HFF-Myc (cell line): ENCODE data around the gene TIAM1.

Experiments
- DNase-seq: peaks from one replicate; pipeline ENCODE4 v3.0.0-alpha.2; 2011; ENCODE audit warnings: low read depth; ENCODE audit errors: extremely low read depth
- H3K4me3 ChIP-seq: replicated peaks from 2 replicates; pipeline ENCODE4 v1.5.1; 2011; ENCODE audit warnings: low read depth, mild to moderate bottlenecking, control low read depth, low read length
- TF ChIP-seq, protein P1 (sequence below): IDR thresholded peaks from 2 replicates; pipeline ENCODE4 v1.5.1; 2012; ENCODE audit warnings: mild to moderate bottlenecking, low read depth, low read length, control low read depth; ENCODE audit errors: missing control alignments

TIAM1 gene

DNA sequence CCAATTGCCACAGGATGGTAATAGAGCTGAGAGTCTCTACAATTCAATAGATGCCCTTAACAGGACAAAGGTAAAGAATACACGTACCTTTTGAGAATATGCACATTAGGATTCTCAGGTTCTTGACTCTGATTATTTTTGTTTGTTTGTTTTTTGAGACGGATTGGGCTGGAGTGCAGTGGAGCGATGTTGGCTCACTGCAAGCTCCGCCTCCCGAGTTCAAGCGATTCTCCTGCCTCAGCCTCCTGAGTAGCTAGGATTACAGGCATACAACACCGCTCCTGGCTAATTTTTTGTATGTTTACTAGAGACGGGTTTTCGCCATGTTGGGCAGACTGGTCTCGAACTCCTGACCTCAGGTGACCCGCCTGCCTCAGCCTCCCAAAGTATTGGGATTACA is 48.4 kb downstream of the TIAM1 start:
- no peak overlapping the region for H3K4me3 ChIP-seq
- no peak for DNase-seq
- TF ChIP-seq, protein P1, sequence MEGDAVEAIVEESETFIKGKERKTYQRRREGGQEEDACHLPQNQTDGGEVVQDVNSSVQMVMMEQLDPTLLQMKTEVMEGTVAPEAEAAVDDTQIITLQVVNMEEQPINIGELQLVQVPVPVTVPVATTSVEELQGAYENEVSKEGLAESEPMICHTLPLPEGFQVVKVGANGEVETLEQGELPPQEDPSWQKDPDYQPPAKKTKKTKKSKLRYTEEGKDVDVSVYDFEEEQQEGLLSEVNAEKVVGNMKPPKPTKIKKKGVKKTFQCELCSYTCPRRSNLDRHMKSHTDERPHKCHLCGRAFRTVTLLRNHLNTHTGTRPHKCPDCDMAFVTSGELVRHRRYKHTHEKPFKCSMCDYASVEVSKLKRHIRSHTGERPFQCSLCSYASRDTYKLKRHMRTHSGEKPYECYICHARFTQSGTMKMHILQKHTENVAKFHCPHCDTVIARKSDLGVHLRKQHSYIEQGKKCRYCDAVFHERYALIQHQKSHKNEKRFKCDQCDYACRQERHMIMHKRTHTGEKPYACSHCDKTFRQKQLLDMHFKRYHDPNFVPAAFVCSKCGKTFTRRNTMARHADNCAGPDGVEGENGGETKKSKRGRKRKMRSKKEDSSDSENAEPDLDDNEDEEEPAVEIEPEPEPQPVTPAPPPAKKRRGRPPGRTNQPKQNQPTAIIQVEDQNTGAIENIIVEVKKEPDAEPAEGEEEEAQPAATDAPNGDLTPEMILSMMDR: no peak

DNA sequence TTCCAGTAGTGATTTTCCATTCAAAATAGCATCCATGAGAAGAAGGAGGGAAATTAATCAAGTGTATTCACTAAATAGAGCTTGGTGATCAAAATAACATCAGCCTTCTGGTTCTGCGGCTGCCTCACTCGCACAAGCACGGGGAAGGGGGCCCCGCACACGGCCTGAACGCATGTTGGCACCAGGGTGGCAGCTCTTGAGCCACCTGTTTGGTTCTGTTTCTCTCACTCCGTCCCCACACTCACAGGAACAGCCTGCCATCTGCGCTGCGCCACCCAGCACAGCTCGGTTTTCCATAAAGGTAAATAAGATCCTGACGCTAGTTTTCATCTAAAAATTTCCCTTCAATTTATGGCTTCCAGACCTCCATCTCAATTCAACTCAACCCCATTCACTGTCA is 49.4 kb downstream of the TIAM1 start:
- DNase-seq: no peak
- H3K4me3 ChIP-seq: no peak overlapping the region
- TF ChIP-seq, protein P1: no peak

DNA sequence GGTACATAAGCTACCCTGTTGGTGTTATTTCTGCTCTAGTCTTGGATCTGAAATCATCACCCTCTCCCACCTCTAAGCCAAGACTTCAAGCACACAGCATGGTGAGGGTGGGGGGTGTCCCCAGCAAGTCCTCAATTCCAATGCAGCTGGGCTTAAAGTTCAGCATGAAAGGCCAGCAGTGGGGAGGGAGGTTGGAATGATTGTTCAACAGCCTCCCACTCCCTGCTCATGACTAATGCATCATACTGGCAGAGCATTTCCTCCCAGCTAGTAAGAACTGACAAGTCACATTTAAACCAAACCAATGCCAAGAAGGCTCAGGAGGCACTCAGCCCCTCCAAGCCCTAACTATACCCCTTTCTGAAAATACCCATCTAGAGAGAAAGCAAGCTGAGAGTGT is 50.1 kb downstream of the TIAM1 start:
- TF ChIP-seq, protein P1: no peak
- DNase-seq: peak; percentile 22
- H3K4me3 ChIP-seq: no peak overlapping the region

DNA sequence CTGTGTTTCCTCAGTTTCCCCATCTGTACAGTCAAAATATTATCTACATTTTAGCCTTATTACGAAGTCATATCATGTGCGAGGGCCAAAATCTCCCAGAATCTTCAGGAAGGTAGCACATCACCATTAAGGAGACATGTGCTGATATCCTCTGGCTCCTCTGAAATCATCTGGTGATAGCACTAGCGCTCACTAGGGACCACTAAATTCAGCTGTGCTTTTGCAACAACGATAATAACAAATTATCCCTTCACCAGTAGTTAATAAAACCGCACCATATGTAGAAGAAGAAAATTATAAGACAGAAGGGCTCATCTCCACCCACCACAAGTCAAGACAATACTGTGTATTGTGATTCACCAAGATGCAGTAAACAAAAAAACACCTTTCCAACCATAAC is 53.3 kb downstream of the TIAM1 start:
- DNase-seq: no peak
- H3K4me3 ChIP-seq: no peak overlapping the region
- TF ChIP-seq, protein P1: no peak

DNA sequence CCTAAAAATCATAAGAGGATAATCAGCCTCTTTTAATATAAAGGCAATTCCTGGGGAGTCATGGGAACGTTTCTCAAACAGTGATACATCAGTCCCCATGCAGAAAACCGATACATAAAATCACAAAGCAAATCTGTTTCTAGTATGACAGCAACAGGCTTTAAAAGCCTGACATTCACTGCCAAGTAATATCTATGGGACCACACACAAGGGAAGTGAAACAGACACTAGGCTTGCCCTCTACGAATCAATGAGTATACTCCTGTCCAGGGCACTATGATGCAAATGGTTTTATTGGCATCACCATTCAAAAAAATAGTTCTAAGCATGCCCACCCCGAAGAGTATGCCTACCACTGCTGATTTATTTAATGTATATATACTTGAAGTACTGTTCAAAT is 54.4 kb downstream of the TIAM1 start:
- TF ChIP-seq, protein P1: no peak
- H3K4me3 ChIP-seq: no peak overlapping the region
- DNase-seq: no peak

DNA sequence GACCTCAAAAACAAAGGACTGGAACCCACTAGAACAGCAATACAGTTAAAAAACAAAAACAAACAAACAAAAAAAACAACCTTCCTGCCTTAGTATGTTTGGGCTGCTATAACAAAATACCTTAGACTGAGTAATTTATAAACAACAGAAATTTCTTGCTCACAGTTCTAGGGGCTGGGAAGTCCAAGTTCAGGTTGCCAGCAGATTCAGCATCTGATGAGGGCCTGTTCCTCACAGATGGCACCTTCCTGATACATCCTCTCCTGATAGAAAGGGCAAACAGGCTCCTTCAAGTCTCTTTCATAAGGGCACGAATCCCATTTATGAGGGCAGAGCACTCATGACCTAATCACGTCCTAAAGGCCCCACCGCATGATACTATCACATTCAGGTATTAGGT is 55.9 kb downstream of the TIAM1 start:
- TF ChIP-seq, protein P1: no peak
- no peak overlapping the region for H3K4me3 ChIP-seq
- no peak for DNase-seq

DNA sequence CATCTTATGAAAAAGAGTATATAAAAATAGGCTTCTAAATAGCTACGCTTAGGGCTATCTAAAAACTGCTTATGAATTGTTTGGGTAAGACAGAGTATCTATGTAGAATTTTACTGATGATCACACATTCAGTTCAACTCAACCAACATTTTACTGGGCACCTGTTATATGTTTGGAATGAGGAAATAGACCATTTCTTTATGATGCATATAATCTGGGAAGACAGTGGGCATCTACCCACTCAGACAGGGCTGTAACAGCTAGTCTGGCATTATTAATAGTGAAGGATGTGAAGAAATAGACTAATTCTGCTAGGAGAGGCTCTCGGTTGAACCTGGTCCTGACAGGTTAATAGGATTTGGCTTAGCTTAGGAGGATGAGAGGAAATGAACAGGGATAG is 56.9 kb downstream of the TIAM1 start:
- TF ChIP-seq, protein P1: no peak
- DNase-seq: no peak
- H3K4me3 ChIP-seq: no peak overlapping the region
